HG02981 (cell line): ENCODE results near the gene NLGN4X.
"Not testable (repeated sequence)": the region's sequence is repeated elsewhere in the genome, so short reads cannot be mapped to it uniquely, and the experiment has no call there.

Experiments used
- ATAC-seq: cut with Tn5 transposase; IDR thresholded peaks from one replicate; pipeline ENCODE4 v1.9.1; 2021; ENCODE audit warnings: mild to moderate bottlenecking, moderate library complexity; ENCODE audit not compliant: unreplicated experiment

Gene NLGN4X

DNA sequence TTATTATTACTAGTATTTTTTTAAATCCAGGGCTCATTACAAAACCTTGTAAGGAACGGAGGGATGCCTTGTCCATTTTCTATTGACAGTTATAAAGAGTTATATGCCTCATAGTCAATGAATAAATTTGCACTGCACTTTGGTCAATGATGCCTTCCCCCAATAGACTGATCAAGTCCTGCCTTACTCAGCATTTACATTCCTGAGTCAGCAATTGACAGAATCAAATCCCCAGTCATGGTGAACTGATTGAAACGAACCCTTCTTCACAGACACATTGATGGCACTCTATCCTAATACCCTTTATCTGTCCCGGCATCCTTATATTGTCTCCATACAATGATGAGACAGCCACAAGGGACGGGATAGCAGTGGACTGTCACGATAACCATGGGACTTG is 213.2 kb downstream of the NLGN4X start:
- no peak for ATAC-seq

- no peak for ATAC-seq
Measured at GRCh38 chrX:6012357-6012756, 216.3 kb downstream of the NLGN4X start.

DNA sequence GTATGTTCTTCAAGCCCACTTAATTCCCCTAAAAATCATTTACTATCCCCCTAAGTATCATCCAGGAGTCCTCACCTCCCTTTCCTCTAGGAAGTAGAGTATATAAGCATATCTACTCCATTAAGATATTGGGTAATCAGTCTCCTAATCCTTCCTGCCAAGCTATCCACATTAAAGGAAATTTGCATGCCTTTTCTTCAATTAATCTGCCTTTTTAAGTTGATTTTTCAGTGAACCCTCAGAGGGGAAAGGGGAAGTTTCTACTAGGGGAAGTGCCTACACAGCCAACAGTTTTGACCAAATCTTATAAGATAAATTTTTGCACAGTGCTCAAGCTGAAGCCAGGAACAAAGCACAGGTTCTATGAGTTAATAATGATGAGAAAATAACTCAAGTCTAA is 222.8 kb downstream of the NLGN4X start:
- no peak for ATAC-seq

GRCh38 chrX:6004529-6004928 is 224.1 kb downstream of the NLGN4X start:
- no peak for ATAC-seq

- ATAC-seq, result no peak
Measured at GRCh38 chrX:6002056-6002455, 226.6 kb downstream of the NLGN4X start.

DNA sequence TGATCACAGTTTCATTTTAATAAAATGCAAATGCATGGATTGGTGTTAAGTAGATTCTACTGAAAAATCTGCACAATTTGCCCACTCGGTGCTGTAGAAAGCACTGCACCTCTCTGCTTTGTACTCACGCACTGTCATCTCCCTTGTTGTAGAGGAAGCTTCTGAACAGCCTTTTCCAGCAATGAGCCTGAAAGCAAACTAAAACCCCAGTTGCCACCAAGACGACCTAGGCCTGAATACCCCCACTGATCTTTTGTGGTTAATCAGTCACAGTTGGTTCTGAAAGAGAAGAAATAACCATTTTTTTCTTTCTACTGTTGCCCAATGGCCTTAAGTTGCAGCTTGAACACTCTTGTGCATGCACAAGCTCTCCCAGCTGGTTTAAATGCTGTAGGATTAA is 229.8 kb downstream of the NLGN4X start:
- ATAC-seq, result no peak

DNA sequence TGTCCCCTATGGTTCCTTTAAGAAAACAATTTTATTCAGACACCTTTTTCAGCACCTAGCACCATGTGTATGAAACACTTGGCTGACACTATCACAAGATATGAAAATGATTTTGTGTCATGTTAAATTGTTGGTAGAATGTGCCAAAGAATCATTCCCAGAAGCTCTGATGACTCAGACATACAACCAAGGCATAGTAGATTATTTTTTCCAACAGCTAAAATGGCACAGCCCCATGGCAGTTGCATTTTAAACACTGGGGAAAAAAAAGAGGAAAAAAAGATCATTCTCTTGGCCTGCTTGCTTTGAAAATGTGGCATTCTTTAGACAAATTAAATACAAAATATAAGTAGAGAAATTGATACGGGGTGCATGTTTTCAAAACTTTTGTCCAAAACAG is 230.2 kb downstream of the NLGN4X start:
- ATAC-seq, result no peak

DNA sequence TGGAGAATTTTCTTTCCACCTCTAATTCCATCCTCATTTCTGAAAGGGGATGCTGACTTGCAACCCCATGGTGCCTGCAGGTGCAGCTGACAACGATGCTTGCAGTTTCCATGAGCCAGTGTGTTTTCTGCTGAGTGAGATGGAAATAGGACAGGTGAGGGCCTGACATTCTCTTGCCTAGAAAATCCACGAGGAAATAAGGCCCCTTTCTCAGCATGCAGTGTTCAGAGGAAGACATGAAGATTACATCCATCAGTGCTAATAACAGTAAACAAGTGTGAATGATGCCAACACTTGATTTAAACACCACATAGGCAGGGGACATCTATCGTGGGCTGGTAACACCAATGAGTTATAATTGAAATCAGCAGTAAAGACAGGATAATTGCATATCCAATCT is 237.3 kb downstream of the NLGN4X start:
- ATAC-seq, result no peak

DNA sequence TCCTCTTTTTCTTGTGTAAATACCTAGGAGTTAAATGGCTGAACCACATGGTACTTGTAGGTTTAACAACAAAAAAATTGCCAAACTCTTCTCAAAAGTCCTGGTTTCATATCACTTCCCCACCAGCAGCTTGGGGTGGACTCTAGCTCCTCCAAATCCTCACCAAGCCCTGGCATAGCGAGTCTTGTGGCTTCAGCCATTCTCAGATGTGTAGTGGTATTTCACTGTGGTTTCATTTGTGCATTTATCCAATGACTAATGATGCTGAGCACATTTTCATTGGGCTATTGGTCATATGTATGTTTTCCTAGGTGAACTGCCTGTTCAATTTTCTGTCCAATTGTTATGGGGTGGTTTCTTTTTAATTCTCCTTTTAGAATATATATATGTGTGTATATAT is 249.3 kb downstream of the NLGN4X start:
- no peak for ATAC-seq

GRCh38 chrX:5976332-5976731 is 252.3 kb downstream of the NLGN4X start:
- ATAC-seq, result no peak

GRCh38 chrX:5971300-5971699 is 257.4 kb downstream of the NLGN4X start:
- ATAC-seq, result no peak

- ATAC-seq, result no peak
Measured at GRCh38 chrX:5965406-5965805, 263.3 kb downstream of the NLGN4X start.

DNA sequence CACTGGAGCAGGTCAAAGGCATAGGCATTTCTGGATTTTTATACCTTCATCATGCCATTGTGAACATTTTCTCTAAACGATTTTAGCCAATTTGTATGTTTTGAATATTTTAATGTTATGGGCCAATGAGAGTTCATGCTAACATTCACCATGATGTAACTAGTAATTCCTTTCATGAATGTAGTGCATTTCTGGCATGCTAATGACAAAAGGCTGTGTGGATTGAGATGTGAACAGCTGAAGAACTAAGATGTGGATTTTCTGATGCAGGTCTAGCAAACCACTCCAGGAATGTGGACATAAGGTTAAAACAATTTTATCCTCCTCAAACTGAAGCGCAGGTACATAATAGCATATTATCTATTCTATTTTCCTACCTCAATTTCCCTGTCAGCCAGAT is 269.4 kb downstream of the NLGN4X start:
- ATAC-seq, result no peak

DNA sequence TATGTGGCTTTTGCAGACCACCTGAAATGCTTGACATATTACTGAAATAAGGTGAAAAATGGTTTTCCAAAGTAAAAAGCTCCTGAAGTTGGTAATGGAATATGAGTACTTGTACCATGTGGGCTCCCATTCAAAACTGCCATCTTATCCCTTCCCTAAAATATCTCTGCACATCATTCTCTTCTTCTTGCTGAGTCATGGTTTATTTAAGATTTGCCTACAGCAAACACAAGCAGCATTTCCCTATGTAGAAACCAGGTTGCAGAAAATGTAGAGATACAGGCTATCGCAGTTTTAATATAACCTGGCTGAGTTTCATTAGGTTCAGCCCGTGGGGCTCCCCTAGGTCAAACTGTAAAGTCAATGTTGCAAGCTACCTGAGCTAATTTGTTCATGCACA is 270.1 kb downstream of the NLGN4X start:
- ATAC-seq, result no peak

DNA sequence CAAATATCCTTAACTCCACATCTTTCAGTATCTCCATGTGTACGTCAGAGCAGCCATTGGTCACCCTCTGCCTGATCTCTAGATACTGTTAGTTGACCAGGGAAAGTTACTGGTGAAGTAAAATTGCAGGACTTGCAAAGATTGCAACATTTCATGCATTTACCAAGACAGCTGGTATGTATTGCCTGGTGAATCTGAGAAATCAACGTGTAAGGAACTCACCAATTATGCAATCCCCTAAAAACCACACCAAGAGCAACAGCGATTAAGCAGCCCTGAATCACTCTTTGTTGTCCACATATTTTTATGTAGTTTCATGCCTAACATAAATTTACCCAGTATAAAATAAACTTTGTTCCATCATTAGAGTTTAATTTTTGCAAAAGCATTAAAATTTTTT is 271.2 kb downstream of the NLGN4X start:
- no peak for ATAC-seq

DNA sequence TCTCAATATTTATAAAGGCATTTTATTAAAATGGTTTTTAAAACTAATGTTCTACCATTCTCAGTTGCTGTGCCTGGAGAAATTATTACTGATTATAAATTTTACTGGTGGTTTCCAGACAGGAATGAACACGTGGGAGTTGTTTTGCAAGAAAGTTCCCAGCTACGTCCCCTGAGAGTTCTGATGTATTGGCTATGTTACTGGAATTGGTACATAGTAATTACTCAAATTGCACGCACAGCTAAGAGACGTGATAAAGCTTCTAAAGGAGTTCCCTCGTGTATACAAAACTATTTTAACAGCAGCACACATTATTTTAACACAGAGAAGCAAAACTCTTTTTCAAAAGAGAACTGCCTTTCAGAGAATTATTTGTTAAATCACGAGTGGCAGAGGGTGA is 292.2 kb downstream of the NLGN4X start:
- no peak for ATAC-seq

GRCh38 chrX:5928224-5928623 is 300.4 kb downstream of the NLGN4X start:
- no peak for ATAC-seq

GRCh38 chrX:5916945-5917344 is 311.7 kb downstream of the NLGN4X start:
- no peak for ATAC-seq

- no peak for ATAC-seq
Measured at GRCh38 chrX:5915783-5916182, 312.9 kb downstream of the NLGN4X start.

GRCh38 chrX:5907207-5907606 is 321.5 kb downstream of the NLGN4X start:
- no peak for ATAC-seq

DNA sequence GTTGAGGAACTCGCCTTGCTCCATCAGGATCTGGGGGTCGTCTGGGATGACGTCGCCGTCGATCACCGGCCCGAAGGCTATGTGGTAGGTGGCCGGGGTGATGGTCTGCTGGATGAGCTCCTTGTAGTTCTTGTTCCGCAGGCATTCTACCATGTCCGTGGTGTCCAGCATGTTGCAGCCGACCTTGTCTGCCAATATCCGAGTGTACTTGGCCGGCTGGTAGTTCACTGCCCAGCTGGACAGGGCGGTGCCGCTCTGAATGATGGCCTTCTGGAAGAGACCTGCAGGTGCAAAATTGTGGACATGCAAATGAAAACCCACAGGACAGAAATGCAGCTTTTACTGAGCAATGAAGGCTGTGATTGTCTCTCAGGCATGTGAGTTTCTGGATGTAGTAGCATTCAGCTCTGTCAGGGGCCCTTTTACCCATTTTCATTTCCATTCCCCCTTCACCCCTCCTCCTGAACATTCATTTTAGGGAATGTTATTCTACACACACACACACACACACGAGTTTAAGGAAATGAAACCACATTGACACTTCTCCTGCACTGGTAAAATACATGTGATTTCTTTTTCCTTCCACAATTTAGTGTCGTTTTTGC is 325.0 kb downstream of the NLGN4X start:
- not testable (repeated sequence) for ATAC-seq

- ATAC-seq, result no peak
Measured at GRCh38 chrX:5898463-5898862, 330.2 kb downstream of the NLGN4X start.

GRCh38 chrX:5891378-5891777 is 337.3 kb downstream of the NLGN4X start:
- ATAC-seq, result no peak
